HG02571 (cell line): ENCODE results near the gene CIAO2B.

Experiments
- ATAC-seq: cut with Tn5 transposase; IDR thresholded peaks from one replicate; pipeline ENCODE4 v1.9.1; 2021; ENCODE audit warnings: mild to moderate bottlenecking, moderate library complexity; ENCODE audit not compliant: unreplicated experiment

Gene CIAO2B

DNA sequence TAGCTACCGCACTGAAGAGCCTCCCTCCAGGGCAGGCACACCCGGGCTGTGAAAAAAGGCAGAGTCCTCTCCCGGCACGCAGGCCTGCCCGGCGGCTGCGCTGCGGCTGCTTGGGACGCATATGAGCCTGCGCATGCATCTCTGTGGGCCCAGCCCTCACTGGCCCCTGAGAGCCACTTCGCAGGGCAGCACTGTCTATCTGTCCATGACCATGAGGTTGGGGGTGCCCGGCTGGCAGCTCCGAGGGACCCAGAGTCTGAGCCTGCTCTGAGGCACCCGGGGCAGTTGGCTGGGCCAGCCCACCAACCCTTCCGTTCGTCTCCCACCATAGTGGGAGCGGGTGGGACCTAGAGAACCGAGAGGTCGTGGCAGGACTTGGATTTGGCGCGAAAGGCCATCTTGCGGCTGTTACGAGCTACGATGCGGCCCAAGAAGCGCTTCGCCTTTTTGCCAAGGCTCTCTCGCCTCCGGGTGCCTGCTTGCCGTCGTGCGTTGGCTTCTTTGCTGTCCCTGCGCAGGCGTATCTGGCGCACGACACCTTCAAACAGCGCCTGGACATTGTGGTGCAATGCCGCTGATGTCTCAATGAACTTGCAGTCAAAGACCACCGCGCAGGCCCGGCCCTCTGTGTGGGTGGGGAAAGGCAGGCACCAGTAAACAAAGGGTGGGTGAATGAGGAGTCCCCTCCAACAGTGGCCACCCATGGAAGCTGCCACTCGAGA, 12.3 kb downstream of the CIAO2B start:
- ATAC-seq, result no peak

DNA sequence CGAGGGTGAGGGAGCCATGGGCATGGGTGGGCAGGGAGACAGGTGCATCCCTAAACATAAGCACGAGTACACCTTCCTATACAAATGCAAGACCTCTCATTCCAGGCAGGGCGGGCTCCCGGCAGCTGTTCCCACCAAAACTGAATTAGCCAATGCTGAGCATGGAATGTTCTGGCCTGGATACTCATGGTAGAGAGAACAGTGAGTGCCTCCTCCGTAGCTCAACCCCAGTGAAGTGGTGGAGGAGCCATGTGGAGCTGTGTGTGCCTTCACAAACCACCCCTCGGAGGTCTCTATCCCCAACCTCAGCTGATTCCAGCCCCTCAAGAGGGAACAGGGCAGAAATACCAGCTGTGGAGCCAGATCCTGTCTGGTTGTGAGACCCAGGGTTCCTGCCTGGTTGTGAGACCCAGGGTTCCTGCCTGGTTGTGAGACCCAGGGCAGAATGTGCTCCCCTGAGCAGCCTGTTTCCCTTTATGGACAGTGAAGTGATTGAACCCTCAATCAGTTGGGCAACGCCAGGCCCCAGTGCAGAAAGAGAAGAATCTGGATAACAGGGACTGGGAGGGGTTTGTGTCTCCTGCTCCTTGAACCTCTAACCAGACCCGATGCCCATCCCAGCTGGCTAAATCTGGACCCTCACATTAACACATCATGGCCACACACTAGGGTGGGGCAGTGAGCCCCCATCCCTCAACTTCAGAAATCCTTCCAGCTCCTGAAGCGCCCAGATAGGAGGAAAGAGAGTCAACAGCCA, 13.1 kb downstream of the CIAO2B start:
- no peak for ATAC-seq

DNA sequence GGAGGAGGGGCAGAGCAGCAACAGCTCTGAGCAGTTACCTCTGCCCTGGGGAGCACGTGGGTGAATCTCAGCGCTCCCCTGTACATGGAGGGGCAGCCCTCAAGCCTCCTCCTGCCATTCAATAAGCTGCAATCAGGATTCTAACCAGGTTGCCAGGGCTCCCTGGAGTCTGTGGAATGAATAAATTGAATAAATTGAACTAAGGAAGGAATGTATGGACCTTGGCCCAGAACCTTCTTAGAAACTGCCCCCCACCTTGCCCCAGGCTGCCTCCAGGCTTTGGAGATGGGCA, 14.0 kb downstream of the CIAO2B start:
- no peak for ATAC-seq

DNA sequence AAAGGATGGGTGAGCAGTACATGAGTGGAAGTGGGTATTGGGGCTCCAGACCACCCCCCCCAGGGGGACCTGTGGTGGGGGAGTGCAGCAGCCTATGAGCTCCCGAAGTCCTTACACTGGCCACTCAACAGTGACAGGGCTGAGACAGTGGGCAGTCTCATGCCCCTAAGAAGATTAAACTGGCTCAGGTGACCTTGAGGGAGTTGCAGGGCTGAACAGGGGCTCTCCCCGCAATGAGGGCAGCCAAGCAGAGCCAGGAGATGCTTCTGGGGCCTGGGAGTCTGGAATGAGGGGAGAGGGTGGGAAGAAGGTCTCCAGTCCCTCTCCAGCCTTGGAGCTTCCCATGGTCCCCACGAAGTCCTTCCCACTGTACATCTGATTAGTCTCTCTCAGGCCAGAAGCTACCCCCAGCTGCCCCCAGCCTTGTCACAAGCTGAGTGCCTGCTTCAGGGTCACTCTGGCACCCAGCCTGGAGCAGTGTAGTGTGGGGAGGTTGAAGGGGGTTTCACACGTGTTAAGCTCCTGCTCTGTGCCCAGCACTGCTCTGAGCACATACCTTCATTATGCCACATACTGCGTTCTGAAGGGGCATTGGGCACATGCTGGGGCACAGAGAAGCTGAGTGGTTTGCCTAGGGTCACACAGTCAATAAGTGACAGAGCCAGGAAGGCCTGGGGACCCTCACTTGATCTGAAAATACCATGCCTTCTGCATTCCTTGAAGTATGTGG, 14.5 kb downstream of the CIAO2B start:
- no peak for ATAC-seq

DNA sequence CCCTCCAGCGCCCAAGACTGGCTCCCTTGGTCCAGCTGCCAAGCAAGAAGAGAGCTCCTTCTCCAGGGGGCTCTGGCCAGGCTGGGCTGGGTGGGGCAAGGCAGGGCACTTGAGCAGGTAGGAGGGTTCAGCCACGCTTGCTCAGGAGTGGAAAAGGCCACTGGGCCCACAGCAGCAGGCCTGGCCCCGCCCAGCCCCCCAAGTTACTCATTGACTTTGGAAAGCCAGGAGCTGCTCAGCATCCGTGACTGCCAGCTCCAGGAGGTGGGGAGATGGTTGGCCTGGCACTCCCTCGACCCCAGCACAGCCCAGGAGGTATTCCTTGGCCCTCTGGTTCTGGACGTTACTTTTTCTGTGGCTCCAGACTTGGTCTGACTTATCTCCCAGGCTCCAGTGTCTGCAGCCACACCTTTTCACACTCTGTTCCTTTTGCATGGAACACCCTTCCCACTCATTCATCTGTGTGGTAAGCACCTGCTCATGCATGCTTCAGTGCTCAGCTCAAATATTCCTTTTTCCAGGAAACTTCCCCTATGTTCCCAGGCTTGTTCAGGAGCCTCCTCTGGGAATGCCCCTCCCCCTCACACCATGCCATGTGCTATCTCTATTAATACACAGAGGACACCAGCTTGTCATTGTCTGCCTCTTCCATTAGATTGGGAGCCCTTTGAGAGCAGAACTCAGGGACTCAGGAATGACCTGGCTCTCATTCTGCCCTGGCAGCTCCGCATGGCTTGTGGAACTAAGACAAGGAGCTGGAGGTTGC, 15.2 kb downstream of the CIAO2B start, which contains the start of gene CDH16:
Gene CDH16 (minus strand): TSS at position 83 of the 766 bp plus-strand sequence. CDS start 820 bp downstream, outside the sequence.
- ATAC-seq, result no peak

DNA sequence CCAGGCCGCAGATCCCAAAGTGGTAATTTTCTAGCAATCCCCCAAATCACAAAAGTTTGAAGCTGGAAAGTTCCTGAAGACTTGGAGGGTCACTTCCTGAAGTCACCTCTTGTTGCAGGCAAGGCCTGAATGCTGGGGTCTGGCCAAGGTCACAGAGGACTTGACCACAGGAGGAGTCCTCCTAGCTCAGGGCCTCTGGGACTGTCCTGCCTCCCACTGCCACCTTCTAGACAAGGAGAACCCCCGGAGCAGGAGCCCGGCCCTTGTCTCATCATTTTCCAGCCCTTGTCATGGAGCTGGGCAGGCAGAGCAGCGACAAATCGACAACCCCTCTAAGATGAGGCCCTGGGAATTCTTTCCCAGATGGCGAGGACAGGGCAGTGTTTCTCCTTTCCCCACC, 15.8 kb downstream of the CIAO2B start:
- no peak for ATAC-seq

DNA sequence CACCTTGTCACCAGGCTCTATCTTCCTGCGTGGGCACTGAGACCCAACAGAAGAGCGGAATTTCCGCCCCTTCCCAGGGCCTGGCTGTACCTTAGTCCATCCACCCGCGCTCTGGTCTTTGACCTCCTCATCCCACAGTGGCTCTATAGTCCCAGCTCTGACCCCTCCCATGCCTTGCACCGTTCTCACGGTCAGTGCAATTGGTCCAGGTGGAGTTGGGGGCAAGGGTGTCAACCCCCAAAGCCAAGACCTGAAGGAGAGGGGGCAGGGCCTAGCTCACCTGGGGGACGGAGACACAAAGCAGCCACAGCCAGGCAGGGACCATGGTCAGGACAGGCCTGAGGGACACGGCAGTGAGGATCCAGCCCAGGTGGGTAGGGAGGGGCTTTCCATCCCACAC, 16.5 kb downstream of the CIAO2B start:
- no peak for ATAC-seq

DNA sequence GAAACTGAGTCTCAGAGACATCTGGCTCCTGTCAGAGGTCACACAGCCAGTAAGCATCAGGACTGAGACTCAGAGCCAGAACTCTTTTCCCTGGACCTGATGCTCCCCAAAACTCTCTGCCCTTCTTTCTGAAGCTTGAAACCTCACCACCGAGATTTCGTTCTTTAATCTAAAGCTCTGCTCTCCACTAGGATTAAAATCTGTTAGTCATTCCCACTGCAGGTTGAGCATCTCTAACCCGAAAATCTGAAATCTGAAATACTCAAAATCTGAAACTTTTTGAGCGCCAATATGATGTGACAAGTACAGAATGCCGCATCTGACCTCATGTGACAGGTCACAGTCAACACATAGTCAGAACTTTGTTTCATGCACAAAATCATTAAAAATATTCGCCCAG, 17.7 kb downstream of the CIAO2B start:
- ATAC-seq, result no peak

DNA sequence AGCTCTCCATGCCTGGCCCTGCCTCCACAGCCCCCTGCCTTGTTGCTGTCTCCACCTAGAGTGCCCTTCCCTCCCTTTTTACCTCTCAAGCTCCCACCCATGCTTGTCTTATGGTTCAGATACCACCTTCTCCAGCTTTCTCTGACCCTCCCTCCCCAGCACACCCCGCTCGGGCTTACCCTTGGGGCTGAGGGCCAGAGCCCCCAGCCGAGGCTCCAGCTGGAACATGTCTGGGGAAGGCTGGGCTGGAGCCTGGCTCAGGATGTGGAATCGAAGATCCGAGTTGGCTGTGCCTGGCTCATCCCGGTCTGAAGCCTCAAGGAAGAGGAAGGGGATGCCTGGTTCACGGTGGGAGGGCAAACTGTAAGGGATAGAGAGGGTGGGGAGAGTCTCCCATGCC, 19.2 kb downstream of the CIAO2B start:
- no peak for ATAC-seq

DNA sequence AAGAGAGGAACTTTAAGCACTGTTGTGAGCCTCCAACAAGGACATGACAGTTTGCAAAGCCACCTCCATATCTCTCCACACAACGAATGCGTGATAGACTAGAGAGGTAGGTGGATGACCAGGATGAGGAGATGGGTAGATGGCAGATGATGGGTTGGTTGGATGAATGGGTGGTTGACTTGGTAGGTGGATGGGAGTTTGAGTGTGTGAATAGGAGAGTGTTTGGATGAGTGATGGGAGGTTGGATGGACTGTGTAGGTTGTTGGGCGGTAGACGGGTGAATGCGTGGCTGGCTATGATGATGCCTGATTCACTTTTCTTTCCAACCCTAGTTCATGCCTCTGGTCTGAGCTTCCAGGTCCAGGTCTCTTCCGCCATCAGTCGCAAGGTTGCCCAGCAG, 19.7 kb downstream of the CIAO2B start:
- no peak for ATAC-seq

DNA sequence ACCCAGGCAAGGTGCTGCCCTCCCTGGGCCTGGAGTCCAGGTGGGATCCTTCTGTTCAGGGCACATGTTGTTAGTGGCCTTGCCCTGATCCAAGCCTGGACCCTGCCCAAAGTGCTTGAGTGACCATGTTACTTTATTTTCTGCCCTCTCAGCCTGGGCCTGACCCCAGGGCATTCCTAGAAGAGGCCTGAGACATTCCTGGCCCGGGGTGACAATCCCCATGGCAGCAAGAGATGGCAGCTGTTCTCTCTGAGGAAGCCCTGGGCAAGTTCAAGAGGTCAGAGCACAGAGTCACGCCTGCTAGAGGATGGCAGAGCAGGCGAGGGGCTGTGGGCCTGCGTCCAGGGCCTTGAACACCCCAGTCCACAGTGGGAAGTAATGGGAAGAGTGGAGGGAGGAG, 20.5 kb downstream of the CIAO2B start:
- no peak for ATAC-seq

DNA sequence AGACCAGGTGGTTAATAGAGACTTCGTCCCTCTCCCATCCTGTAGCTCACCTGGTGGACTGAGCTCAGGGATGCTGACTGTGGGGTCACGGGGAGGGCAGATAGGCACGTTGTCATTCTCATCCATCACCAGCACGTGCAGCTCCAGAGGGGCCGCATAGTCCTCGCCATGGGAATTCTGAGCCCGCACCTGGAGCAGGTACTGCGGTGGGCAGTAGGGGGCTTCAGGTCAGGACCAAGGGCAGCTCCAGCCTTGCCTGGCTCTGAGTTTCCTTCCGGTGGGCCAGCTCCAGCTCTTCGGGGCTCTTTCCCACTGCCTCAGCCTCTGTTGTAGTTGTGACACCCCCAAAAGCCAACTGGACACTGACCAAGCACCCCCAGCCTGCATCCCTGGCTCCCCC, 21.1 kb downstream of the CIAO2B start:
- ATAC-seq, result no peak

DNA sequence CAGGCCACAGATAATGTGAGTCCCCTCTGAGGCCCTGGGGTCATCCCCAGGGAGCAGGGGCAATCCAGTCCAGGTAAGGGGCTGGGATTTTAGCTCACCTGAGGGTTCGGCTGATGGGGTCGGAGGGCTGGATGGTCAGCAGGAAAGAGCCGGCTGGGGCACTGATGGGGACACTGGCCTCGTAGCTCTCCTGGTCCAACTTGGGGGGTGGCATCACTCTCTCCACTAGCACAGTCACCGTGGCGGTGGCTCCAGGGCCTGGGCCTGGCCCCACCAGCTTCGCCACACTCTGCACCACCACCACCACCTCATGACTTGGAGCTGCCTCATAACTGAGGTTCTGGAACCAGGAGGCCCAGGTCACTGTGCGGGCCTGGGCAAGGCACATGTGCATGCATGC, 22.4 kb downstream of the CIAO2B start:
- ATAC-seq, result no peak

DNA sequence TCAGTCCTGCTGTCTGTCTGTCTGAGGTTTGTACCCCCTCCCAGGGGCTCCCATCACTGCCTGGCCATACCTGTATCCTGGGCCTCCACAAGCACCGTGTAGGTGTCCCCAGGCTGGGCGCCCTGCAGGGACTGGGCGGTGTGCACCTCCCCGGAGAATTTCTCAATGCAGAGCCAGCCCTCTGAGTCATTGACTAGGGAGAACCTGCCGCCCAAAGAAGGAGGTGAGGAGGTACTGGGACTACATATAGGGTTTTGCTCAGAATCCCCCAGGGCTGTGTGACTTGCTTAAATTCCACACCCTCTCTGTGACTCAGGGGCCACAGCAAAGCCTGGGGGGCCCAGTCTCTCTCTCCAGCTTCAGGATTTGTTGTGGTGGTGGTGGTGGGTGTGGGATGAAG, 23.1 kb downstream of the CIAO2B start:
- ATAC-seq, result no peak

DNA sequence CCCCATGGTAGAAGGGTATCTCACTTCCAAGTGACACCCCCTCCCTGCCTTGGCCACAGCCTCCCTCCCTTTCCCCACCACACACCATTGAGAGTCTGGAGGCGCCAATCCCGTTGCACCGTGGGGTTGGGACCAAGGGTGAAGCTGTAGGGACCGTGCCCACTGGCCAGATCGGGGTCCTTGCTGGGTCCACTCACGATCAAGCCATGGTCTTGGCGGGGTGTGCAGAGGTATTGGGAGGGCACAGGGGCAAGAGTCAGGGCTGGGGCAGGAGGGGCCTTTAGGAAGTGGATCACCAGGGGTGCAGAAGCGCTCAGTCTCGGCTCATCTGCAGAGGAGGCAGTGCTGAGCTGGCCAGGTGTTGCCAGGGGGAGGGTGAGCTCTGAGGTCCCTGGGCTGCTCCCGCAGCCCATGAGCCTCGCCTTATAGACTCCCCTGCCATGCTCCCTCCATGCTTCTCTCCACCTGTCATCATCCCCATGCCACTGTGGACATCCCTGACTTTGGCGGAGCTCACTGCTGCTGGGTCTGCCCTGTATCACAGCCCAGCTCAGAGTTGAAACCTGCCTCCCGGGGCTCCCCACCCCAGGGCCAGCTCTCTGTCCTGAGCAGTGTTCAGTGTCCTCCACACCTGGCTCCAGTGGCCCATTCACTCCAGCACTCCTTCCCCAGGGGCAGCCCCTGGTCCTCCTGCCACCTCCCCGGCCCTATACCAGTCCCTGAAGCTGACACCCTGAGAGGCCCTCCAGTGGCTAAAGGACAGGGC, 23.8 kb downstream of the CIAO2B start:
- no peak for ATAC-seq

DNA sequence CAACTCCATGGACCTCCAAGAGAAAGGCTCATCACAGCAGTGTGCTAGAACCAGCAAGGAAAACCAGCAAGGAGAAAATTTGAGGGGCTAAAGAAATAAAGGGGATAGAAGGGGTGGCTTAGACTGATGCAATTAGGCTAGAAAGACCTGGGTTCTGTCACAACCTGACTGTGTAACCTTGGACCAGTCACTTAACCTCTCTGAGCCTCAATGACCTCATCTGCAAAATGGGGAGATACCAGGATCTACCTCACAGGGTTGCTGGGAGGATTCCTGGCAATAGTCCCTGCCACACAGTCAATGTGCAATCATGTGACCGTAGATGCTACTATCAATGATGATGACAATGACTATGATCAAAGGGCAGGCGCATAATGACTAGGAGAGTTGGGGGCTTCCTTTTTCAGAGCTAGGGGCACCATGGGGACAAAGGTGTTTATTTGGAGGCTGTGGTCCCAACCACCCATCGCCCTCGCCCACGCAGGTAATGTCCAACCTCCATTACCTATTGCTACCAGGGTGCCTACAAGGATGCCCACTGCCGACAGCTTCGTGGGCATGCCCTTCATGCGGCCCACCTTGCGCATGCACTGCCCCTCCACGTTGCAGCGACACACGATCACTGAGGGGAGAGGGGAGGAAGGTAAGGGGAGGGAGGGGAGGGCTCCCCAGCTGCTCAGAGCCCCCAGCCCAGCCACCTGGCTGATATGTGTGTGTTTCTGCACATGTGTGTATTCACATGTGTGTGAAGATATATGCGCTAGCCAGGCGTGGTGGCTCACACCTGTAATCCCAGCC, 25.2 kb downstream of the CIAO2B start:
- ATAC-seq, result no peak

DNA sequence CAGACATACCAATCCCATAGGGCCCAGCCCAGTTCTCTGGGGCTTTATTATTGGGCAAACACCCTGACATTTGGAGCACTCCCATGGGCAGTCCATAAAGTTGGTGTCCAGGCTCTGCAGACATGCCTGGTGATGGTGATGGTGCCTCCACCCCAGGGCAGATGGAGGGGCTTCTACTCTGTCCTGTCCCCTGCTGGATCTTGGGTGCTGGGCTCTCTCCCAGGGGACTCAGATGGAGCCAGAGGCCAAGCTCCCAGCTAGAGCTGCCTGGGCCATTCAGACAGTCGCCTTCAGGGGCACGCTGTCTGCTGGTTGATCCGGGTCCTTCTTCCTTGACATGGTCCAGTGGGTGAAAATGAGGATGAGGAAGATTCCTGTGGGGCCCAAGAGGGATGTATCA, 26.1 kb downstream of the CIAO2B start:
- no peak for ATAC-seq

DNA sequence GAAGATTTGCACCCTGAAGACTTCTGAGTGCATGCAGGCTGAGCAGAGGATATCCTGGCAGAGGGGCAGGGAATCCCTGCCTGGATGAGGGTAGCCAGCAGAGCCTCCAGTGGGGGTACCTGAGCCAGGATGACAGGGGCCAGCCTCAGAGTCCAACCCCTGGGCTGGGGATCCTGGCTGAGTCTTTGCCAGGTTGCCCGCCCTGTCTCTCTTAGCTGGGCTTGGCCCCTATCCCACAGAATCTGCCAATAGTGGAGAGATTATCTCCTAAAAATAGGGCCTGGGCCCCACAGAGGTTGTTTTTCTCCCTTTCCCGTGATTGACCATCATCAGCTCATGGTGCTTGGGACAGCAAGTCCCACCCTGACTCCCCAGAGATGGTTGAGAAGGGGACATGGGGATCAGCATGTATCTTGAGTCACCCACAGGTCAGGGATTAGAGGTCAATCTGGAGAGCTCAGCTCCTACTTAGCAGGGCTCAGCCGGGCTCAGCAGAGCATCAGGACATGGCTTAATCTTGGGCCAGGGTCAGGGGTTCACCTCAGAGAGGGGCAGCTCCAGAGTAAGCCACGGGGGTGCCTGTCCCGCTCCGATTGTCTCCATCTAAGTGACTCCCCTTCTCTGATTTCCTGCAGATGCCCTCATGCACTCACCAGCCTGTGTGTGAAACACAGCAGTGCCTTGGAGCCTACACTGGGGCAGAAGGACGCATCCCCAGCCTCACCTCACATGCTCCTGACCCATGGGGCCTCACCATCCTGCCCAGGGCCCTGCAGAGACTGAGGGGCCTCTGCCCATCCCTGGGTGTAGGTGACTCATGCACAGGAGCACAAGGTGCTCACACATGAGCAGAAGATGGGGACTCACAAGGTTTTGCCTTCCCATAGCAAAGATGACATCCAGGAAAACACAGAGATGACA, 27.0 kb downstream of the CIAO2B start:
- no peak for ATAC-seq
